A172 (cell line): ENCODE measurements around the gene POU2AF3. TPM values are rescaled to one million over a fixed set of nuclear protein-coding genes. Genes with fewer than 3 reads are reported as not detected.

Source experiments
- DNase-seq: peaks from one replicate; pipeline ENCODE4 v3.0.0-alpha.2; 2015; ENCODE audit warnings: low spot score
- total RNA-seq: library from RNA; depleted of rRNA; stranded (reverse); fragments of >200 nt; shearing (Covaris generic); gene quantifications from 2 replicates; pipeline ENCODE4 v1.2.3, GENCODE V29; 2014

POU2AF3 gene
- total RNA-seq, 1 experiment from 2014 or later, result not detected

GRCh38 chr11:111329306-111330204 lies 31.2 kb downstream of the POU2AF3 start:
- DNase-seq, result no peak

DNA sequence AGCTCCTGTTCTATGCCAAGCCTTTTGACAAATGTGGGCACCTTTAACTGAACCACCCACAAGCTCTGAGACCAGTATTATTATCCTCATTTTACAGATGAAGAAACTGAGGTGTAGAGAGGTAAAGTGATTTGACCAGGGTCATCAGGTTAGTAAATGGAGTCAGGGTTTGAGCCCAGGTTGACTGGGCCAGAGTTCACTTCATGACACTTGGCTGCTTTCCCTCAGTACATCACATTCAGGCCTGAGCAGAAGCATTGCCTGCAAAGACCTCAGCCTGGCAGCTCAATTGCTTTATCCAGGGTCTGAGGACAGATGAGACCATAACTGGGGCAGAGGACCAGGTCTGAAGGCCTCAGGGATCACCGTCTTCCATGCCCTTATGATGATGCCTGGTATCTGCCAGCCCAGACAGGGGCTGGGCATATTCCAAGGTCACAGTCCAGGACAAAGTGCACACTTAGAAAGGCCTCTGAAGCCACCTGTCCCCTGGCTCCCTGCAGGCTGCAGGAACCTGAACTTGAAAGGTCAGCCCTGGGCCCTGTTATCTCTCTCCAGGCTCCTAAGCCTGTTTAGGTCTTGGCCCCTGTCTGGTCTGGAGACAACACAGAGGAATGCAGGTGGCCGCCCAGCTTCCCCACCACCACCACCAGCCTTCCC lies 32.0 kb downstream of the POU2AF3 start:
- no peak for DNase-seq

DNA sequence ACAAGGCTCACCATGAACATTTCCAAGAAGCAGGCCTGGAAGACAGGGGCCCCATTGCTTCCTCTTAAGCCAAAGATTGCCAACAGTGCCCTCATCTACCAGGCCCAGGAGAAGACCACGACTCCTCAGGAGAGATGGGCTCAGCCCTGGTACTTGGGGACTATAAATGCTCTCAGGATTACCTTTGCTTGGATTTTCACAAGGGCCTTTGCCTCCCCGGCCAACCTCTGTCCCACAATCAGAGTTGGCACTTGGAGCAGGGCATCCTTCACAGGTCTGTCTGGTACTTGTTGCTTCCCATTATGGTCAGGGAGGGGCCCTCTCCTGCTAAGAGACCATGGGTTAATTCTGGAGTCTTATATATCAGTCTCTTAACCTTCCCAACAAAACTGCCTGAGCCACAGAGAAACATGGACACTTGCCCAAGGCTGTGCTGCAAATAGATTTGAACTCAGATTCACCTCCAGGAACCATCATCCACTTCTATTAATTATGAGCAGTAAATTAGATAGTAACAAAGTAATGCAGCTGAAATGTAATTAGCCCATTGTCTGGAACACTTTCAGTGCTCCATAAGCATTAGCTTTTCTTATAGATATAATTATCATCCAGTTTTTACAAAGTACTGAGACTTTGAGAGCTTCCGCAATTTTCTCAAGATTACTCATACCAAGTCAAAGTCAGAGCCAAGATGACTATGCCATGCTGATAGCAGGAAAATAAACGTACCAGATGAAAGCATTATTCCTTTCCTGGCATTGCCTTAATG lies 33.5 kb downstream of the POU2AF3 start:
- no peak for DNase-seq

DNA sequence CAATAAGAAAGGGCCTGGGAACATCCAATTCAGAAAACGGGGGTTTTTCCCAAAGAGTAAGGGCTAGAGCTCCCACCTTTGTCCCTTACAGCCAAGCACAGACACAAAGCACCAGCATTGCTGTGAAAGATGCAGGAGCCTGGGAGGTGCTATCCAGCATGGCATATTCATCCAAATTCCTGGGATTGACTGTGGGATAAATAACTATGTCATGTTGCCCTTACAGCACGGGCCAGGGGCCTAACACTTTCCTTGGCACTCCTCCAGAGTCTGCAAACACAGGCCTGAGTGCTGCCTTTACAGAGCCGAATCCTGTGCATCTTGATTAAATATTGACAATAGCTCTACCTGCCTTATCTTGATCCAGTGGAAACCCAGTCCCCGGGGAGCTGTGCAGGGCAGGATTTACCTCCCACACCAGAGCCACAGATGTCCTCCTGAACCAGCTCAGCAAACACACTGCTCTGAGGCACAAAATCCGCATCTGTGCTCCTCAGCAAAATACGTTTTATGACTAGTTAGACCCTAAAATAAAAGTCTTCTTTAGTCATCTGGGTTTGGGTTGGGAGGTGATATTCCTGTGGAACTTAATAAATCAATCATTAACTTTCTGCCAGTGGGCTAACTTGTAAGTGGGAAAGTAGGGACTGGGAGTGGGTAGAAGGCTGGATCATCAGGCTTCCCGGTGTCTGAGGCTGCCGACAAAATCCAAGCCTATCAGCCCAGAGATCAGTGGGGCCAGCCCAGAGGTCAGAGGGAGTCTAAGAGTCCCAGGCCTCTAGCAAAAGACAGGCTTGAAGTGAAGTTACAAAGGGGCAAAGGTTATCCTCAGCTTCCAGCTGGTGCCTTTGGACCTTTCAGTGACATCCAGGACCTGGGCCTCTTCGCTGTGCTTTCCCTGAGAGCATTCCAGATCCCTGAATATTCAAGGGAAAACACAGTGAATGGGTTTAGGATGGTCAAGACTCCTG lies 36.5 kb downstream of the POU2AF3 start:
- DNase-seq, result no peak

DNA sequence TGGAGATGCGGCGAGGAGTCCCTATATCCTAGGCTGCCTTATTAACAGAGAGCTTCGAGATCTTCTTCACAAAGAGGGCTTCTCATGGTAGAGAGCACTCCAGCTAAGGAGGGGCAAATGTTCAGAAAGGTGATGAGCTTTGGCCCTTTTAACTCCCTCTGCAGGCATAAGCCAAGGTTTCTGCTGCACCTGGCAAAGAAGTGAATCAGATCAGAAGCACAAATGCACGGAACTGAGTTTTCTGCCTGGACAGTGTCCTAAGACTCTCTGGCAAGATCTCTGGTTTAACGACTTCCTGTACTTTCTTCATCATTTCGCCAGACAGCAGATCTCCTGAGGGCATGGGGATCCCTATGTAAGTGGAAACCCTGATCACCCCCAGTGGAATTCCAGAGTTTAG lies 37.2 kb downstream of the POU2AF3 start:
- DNase-seq, result no peak

GRCh38 chr11:111336062-111336461 lies 37.7 kb downstream of the POU2AF3 start:
- no peak for DNase-seq

DNA sequence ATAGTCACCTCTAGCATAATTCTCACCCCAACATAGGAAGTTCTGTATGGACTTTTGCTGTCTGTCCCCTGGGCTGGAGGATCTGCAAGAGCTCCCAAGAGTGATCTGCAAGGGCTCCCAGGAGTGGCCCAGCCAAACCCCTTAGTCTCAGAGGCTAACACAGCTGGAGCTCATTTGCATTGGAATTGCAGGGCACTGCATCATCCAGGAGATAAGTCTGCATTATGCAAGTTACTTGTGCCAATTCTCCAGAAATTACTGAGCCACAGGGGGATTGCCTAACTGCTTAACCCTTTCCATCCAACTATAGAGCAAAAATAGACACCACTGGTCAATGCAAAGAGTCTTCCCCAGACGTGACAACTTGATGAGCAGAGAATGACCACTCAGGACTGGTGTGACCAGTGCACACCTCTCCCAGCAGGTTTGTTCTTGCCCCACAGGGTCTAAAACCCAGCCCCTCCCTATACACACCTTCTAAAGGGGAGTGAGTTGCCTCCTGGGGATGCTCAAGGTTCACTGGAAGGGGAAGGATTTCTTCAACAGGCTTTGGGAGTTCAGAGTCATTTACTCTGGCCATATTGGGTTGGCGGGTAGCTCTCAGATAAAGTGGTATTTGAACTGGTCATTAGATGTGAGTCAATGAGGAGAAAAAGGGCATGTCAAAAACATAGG lies 38.4 kb downstream of the POU2AF3 start:
- DNase-seq, result no peak

DNA sequence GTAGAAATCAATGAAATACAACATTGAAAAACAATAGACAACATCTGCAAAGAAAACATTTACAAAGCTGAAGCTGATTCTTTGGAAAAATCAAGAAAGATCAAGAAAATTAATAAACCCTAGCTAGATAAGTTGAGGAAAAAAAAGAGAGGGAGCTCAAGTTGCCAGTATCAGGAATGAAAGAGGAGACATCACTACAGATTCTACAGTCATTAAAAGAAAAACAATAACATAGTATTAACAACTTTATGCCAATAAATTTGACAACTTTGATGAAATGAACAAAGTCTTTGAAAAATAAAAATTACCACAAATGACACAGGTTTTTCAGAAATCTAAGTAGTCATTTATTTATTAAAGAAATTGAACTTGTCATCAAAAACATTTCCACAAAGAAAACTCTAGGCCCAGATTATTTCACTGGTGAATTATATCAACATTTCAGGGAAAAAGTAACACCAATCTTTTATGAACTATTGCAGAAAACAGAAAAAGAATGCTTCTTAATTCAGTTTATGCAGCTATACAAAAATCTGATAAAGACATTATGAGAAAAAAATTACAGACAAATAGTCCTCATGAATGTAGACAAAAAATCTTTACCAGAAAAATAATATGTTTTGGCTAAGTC lies 41.5 kb downstream of the POU2AF3 start:
- no peak for DNase-seq

DNA sequence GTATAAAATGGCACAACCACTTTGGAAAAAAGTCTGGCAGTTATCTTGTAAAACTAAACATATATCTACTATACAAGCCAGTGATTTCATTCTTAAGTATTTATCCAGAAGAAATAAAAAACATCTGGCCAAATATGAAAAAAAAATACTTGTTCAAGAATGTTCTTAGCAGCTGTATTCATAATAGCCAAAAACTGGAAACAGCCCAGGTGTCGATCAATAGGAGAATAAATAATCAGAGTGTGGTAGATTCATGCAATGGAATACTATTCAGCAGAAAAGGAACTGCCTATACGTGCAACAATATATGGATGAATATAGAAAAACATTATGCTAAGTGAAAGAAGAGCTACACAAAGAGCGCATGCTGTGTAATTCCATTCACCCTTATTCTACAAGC lies 44.0 kb downstream of the POU2AF3 start:
- DNase-seq, result no peak

- DNase-seq, result peak; percentile 26
Measured at GRCh38 chr11:111344032-111344431, 45.7 kb downstream of the POU2AF3 start.

- no peak for DNase-seq
Measured at GRCh38 chr11:111347002-111347722, 48.8 kb downstream of the POU2AF3 start.

DNA sequence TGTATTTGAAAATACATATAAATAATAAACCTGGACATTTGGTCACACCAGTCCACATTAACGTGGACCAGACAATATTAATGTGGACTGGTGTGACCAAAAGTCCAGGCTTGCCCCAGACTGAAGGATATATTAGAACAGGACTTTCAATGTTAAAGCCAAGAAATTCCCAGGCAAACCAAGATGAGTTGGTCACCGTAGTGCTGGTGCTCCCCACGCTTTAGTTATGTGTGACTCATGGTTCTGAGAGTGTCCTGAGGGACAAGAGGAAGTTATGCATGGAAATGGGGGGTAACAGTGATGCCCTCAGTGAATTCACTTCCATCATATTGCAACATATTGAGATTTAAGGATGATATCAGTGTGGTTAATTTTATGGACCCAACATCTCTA lies 49.4 kb downstream of the POU2AF3 start:
- peak; percentile 6 for DNase-seq

GRCh38 chr11:111348147-111348546 lies 49.8 kb downstream of the POU2AF3 start:
- DNase-seq, result no peak

- no peak for DNase-seq
Measured at GRCh38 chr11:111349191-111349695, 50.9 kb downstream of the POU2AF3 start.

- no peak for DNase-seq
Measured at GRCh38 chr11:111350811-111351210, 52.5 kb downstream of the POU2AF3 start.

DNA sequence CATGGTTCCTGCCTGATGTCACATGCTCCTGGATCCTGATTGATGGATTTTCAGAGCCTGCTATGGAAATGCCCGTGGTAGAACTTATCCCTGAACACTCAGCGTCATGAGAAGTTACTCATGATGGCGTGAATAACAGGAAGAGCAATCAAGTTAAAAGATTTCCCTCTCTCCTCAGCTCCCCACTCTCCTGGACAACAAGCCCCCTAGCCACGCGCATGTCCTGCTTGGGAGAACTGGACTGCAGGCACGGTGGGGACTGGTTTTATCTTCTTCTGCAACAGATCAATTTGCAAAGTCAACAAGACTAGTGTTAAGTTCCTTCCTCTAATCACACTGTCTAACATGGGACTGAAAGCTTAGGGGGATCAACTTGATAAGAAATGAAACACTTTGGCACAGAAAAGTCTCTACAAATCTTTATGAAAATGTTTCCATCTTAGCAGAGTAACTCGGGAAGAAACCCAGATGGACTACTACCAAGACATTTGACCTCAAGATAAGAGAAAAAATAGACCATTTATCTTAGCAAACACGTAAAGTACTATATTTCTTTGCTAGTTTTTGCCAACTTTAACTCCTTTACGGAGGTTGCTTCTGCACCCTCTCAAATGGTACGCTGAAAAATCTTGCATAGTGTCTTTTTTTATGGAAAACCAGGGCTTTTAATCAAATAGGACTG lies 53.2 kb downstream of the POU2AF3 start:
- DNase-seq, result no peak

- DNase-seq, result no peak
Measured at GRCh38 chr11:111352231-111352746, 53.9 kb downstream of the POU2AF3 start.

DNA sequence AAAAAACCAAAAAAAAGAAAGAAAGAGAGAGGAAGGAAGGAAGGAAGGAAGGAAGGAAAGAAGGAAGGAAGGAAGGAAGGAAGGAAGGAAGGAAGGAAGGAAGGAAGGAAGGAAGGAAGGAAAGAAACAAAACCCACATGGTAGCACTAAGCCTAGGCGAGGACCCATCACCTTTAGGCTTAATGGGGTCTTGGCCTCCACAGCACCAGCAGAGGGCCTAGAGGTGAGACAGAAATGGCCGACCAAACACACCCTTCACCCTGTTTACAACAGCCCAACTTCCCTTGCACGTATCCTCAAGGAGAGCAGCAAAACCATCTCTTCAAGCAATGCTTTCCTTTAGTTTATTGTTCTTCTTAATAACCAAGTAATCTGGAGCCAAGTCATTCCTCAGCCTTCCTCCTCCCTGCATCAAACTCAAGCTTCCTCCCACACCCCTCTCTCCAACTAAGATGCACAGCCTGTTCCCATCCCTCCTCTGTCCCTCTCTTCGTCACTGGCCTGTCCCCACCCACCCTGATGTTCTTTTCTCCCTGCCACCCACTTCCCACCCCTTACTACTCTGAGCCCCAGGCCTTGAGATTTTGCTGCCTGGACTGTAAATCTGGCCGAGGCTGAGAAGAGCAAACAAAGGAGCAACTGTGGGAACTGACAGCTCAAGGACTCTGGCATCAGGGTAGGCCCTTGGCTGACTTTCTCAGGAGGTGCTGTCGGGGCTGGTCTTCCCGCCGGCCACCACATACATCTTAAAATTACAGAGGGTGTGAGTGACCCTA lies 54.8 kb downstream of the POU2AF3 start:
- DNase-seq, result no peak
